ENCODE results near the gene DPF3. TPM values are rescaled to one million over a fixed set of nuclear protein-coding genes. Genes with fewer than 3 reads are reported as not detected.

Gene DPF3
- total and polyA plus RNA-seq, 9 of the 15 experiments (the other 6 are each of a cell fraction or from before 2014, with no cell fraction given) = 0.21 to 4.9 (median 1.2) TPM

GRCh38 chr14:72616294-72616693, 277.6 kb downstream of the DPF3 start:
- WGBS (ENCODE audit: insufficient coverage, low coverage, missing lambda C conversion rate) = 6% methylated on average over 4 of the region's 4 CpGs
- Histone ChIP-seq H3K9me3 (replicated peaks; ENCODE audit: control insufficient read depth, insufficient read depth, low read depth, low read length) (no peaks in the 10 kb centered on the region), H3K9me1 (ENCODE audit: control insufficient read depth, insufficient read depth, low read length) (no peaks in the 10 kb centered on the region), H3K9ac (ENCODE audit: insufficient read depth in 1 of 2, low read depth in 2 of 2, low read length in 2 of 2) (no peak overlapping the region), H3K4me3 (no peak overlapping the region), H3K79me2 (ENCODE audit: control insufficient read depth, insufficient read depth, low read length) (no peaks in the 10 kb centered on the region), H3K27ac (ENCODE audit: extremely low read depth, low read depth, low read length) (no peak overlapping the region), H3K4me2 (ENCODE audit: insufficient read depth, low read length) (no peak overlapping the region), H3K27me3 (ENCODE audit: control insufficient read depth in 2 of 2, insufficient read depth in 2 of 2, low read length in 2 of 2) (peaks cover 0 to 16% of the 10 kb centered on the region in 2 experiments; a peak in 2 of 5 replicates), H3K36me3 (ENCODE audit: control insufficient read depth, insufficient read depth, low read length) (no peaks in the 10 kb centered on the region), H2AFZ (ENCODE audit: low read depth, low read length) (no peak overlapping the region), H3K4me1 (replicated peaks in 1 of 2; ENCODE audit: control insufficient read depth in 2 of 2, insufficient read depth in 2 of 2, low read length in 2 of 2) (peaks cover 6 to 8% of the 10 kb centered on the region in 2 experiments; a peak in 4 of 5 replicates), H4K20me1 (replicated peaks; ENCODE audit: control insufficient read depth, insufficient read depth, low read length) (no peaks in the 10 kb centered on the region)
- in situ Hi-C loops (cut with MboI) = no loop called here
- CTCF ChIA-PET (ENCODE audit: low intra/inter-chr PET ratio) = no interaction called here
- DNase-seq (ENCODE audit: extremely low read depth in 1 of 4, low spot score in 3 of 4) (no peak), FAIRE-seq (no peak), ATAC-seq (no peak)
- TF ChIP-seq ZC3H11A (IDR thresholded peaks at IDR 0.05; ENCODE audit: low read depth, low read length) (no peak), ZNF143 (CRISPR knock-in tag; IDR thresholded peaks at IDR 0.05) (no peak), GTF3C2 (IDR thresholded peaks at IDR 0.05; ENCODE audit: borderline replicate concordance, extremely low read depth, insufficient read length) (no peak), PRMT5 (CRISPR knock-in tag; IDR thresholded peaks at IDR 0.05) (no peak), E2F3 (CRISPR knock-in tag; IDR thresholded peaks at IDR 0.05) (no peak), RFX1 (IDR thresholded peaks at IDR 0.05) (no peak), ZBTB9 (CRISPR knock-in tag; IDR thresholded peaks at IDR 0.05) (no peak), NR2C1 (IDR thresholded peaks at IDR 0.05) (no peak), NR2C1 (tag; IDR thresholded peaks at IDR 0.05) (no peak), RERE (CRISPR knock-in tag; IDR thresholded peaks at IDR 0.05; ENCODE audit: borderline replicate concordance) (no peak), BRF2 (IDR thresholded peaks at IDR 0.05; ENCODE audit: borderline replicate concordance, insufficient read depth, insufficient read length) (no peak), ZNF263 (CRISPR knock-in tag; IDR thresholded peaks at IDR 0.05; ENCODE audit: borderline replicate concordance) (no peak)
- intact Hi-C loops (cut with micrococcal nuclease) = no loop called here
- POLR2A ChIA-PET = interaction anchor here (0.6 kb wide), 1 partner anchor 97 kb away, joined by 3 read pairs; no protein-coding TSS in a partner anchor
- no TSS peak for BruUV-seq (replicated peaks)

All from K562 (cell line).